Prostate gland (tissue), 2 donors: ENCODE data around the gene NACC1. TPM values are rescaled to one million over a fixed set of nuclear protein-coding genes. Genes with fewer than 3 reads are reported as not detected.

Experiments used
- DNase-seq: peaks from one replicate; pipeline ENCODE4 v3.0.0-alpha.2; 2019; ENCODE audit warnings: low spot score
- H3K27ac ChIP-seq, 2 donors: fragments of 200-600 bp; sonication (generic); 2 replicates each; pipeline ENCODE4 v1.5.1; 2017 to 2019
- H3K27me3 ChIP-seq: fragments of 200-600 bp; sonication (generic); replicated peaks from 2 replicates; pipeline ENCODE4 v1.5.1; 2019; ENCODE audit not compliant: insufficient read depth
- H3K36me3 ChIP-seq, 2 donors: fragments of 200-600 bp; sonication (generic); 1 replicate in 1 of 2; 2 replicates in 1 of 2; pipeline versions ENCODE4 v1.5.1 to v1.8.1; 2017 to 2019
- H3K4me1 ChIP-seq: fragments of 200-600 bp; sonication (generic); replicated peaks from 2 replicates; pipeline ENCODE4 v1.5.1; 2019
- H3K4me3 ChIP-seq, 2 donors: fragments of 200-600 bp; sonication (generic); 2 replicates each; pipeline ENCODE4 v1.5.1; 2017 to 2019
- H3K9me3 ChIP-seq: fragments of 200-600 bp; sonication (generic); 2 replicates; pipeline ENCODE4 v1.5.1; 2017
- CTCF ChIP-seq, 4 experiments: fragments of 200-600 bp in 2 of 4; fragments of 450-650 bp in 2 of 4; sonication (generic) in 2 of 4; IDR thresholded peaks; 1 replicate in 3 of 4; 2 replicates in 1 of 4; pipeline ENCODE4 v1.5.1; 2016 to 2019; ENCODE audit warnings: antibody characterized with exemption in 4 of 4, mild to moderate bottlenecking in 2 of 4, moderate library complexity in 2 of 4
- POLR2A ChIP-seq: fragments of 450-650 bp; IDR thresholded peaks from one replicate; pipeline ENCODE4 v1.6.1; 2016; ENCODE audit warnings: antibody characterized with exemption, mild to moderate bottlenecking
- POLR2AphosphoS5 ChIP-seq: sonication (generic); formaldehyde crosslinking; IDR thresholded peaks from one replicate; pipeline ENCODE4 v1.6.1; 2017; ENCODE audit warnings: antibody characterized with exemption
- WGBS: methylation state at CpG from one replicate; pipeline ENCODE4 v1.1.5; 2018; 5-methylcytosine and 5-hydroxymethylcytosine counted together
- intact Hi-C: fragments of 100-400 bp; cut with DNase I; formaldehyde crosslinking; loops from one replicate; pipeline ENCODE4 v1.14.2; 2022
- total RNA-seq, 2 donors: library from RNA; depleted of rRNA; stranded (reverse); fragments of >200 nt; gene quantifications; one replicate each; pipeline ENCODE4 v1.1.0, GENCODE V29; 2016

NACC1 gene
- total RNA-seq, 2 donors from 2014 or later = 52.4 to 91.9 TPM

DNA sequence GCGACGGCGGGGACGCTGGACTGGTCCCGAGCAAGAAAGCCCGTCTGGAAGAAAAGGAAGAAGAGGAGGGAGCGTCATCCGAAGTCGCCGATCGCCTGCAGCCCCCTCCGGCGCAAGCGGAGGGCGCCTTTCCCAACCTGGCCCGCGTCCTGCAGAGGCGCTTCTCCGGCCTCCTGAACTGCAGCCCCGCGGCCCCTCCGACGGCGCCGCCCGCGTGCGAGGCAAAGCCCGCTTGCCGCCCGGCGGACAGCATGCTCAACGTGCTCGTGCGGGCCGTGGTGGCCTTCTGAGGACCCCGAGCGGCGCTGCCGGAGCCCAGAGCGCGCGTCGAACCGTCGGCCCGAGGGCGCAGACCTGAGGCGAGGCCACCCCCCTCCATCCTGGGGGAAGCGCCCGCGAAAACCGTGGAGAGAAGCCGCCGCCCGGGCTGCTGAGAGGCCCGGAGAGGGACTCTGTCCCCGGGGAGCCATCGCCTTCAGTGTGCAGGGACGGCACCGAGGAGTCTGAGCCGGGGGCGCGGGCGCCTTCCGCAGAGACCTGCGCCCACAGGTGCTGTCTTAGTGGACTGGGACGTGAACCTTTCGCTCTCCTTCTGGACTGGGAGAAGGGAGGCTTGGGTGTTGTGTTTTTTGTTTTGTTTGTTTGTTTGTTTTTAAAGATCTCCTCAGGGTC, 35.6 kb downstream of the NACC1 start:
- H3K27ac ChIP-seq = peak overlapping the region; percentile 98 to 100
- no peak for DNase-seq
- WGBS = under 1% methylated on average over 55 of the region's 69 CpGs
- no peak for TF ChIP-seq POLR2A
- TF ChIP-seq POLR2AphosphoS5 = no peak
- no peak for TF ChIP-seq CTCF (IDR thresholded peaks at IDR 0.05)
- H3K4me1 ChIP-seq = peaks cover 6% of the 10 kb centered on the region
- no peaks in the 10 kb centered on the region for H3K36me3 ChIP-seq
- intact Hi-C loops = loop anchor here (5.0 to 10.0 kb wide), 2 partner anchors 109 to 711 kb away; no protein-coding TSS in a partner anchor
- no peaks in the 10 kb centered on the region for H3K27me3 ChIP-seq
- peak overlapping the region; percentile 83 to 89 for H3K4me3 ChIP-seq
- H3K9me3 ChIP-seq = no peaks in the 10 kb centered on the region

GRCh38 chr19:13154241-13154778, 36.2 kb downstream of the NACC1 start:
- Histone ChIP-seq H3K4me3 (peak overlapping the region; percentile 83 to 89), H3K27ac (peak overlapping the region; percentile 98 to 100), H3K36me3 (no peaks in the 10 kb centered on the region), H3K4me1 (peaks cover 6% of the 10 kb centered on the region), H3K9me3 (no peaks in the 10 kb centered on the region), H3K27me3 (no peaks in the 10 kb centered on the region)
- WGBS = 0% methylated on average over 21 of the region's 21 CpGs
- peak; percentile 91 for DNase-seq
- TF ChIP-seq POLR2A (peak; percentile 81), CTCF (IDR thresholded peaks at IDR 0.05) (no peak), POLR2AphosphoS5 (peak; percentile 93)
- intact Hi-C loops = loop anchor here (5.0 to 10.0 kb wide), 2 partner anchors 108 to 710 kb away; no protein-coding TSS in a partner anchor

DNA sequence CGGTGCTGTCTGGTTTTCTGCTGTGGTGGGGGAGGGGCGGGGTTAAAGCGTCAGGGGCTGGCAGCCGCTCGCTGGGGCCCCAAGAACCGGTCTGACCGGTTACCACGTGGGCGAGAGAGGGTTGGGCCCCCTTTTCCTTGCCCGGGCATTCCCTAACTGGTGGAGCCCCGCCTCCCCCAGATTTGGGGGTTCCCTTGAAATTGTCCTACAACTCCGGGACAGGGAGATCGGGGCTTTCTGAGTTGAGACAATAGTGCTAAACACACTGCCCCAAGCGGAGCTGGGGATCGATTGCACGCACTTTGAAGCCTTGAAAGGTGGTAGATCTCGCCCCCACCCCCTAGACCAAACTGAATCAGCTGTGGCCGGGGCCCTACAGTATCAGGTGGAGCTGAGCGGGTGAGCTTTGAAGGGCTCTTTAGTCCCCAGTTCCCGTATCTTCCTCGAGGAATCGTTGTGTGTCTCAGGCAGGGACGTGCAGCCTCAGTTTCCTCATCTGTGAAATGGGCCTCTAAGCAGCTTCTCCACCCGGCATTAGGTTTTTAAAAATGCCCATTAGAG, 36.9 kb downstream of the NACC1 start:
- TF ChIP-seq POLR2A (peak; percentile 27), CTCF (IDR thresholded peaks at IDR 0.05) (no peak), POLR2AphosphoS5 (peak; percentile 79)
- Histone ChIP-seq H3K27me3 (no peaks in the 10 kb centered on the region), H3K36me3 (no peaks in the 10 kb centered on the region), H3K9me3 (no peaks in the 10 kb centered on the region), H3K4me3 (peak overlapping the region; percentile 83 to 89), H3K27ac (peak overlapping the region; percentile 98 to 100), H3K4me1 (peaks cover 6% of the 10 kb centered on the region)
- DNase-seq = peak; percentile 91
- 4% methylated on average over 24 of the region's 24 CpGs for WGBS
- intact Hi-C loops = loop anchor here (5.0 to 10.0 kb wide), 2 partner anchors 107 to 710 kb away; no protein-coding TSS in a partner anchor

- no peaks in the 10 kb centered on the region for H3K27me3 ChIP-seq
- WGBS = 7% methylated on average over 49 of the region's 55 CpGs
- H3K4me1 ChIP-seq = peaks cover 6% of the 10 kb centered on the region
- H3K9me3 ChIP-seq = no peaks in the 10 kb centered on the region
- no peaks in the 10 kb centered on the region for H3K36me3 ChIP-seq
- H3K27ac ChIP-seq = peak overlapping the region; percentile 98 to 100
- intact Hi-C loops = loop anchor here (10.0 kb wide), 1 partner anchor 709 kb away; no protein-coding TSS in a partner anchor
- peak overlapping the region; percentile 83 to 89 for H3K4me3 ChIP-seq
- no peak for TF ChIP-seq POLR2A
- peak in 1 of 4 experiments; percentile 8 for TF ChIP-seq CTCF (IDR thresholded peaks at IDR 0.05)
- DNase-seq = peak; percentile 37
Observed at GRCh38 chr19:13155472-13156359, 37.7 kb downstream of the NACC1 start.
